ENCODE data around the gene RASGRF2.

Gene RASGRF2

GRCh38 chr5:81166430-81166829 is 206.3 kb downstream of the RASGRF2 start:
- in situ Hi-C loops (cut with MboI; ENCODE audit: low sequenced_read_pairs) = no loop called here

DNA sequence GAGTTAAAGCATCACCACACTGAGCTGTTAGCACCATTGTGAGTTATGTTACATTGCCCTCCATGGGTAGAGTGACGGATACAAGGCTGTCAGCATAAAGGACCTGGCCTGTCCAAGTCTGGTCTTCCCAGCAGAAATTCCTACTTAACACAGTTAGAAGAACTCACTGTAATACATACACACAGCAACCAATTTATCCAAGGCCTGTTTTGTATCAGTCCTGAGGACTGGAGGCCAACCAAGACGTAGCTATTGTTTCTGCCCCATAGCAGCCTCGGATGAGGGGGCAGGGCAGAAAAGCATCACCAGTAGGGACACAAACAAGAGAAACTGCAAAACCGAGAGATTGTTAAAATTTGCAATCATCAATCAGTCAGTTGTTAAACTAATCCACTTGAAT is 206.9 kb downstream of the RASGRF2 start:
- in situ Hi-C loops (cut with MboI; ENCODE audit: low sequenced_read_pairs) = no loop called here

DNA sequence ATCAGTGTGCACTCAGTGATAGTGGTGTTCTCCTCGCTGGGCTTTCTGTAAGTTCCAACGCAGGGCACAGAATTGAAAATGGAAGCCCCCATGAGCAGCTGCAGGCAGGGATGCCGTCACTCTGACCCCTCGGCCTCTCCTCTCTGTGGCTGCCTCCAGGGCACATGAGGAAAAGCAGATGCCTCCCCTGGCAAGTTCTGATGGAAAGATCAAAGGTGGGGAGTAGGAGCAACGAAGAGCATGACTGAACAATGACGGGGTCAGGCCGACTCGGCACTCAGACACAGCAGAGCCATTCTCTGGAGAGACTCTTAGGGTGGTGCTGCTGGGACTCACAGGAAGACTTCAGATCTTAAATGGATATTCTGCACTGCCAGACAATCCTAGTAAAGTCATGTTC is 207.4 kb downstream of the RASGRF2 start:
- in situ Hi-C loops (cut with MboI; ENCODE audit: low sequenced_read_pairs) = no loop called here

DNA sequence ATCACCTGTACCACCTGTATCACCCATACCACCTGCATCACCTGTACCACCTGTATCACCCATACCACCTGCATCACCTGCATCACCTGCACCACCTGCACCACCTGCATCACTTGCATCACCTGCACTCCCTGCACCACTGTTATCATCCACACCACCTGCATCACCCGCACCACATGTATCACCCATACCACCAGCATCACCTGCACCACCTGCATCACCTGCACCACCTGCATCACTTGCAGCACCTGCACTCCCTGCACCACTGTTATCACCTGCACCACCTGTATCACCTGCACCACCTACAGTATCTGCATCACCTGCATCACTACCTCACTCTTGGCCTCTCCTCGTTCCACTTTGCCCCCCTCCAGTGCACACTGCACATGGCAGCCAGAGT is 209.8 kb downstream of the RASGRF2 start:
- in situ Hi-C loops (cut with MboI; ENCODE audit: low sequenced_read_pairs) = no loop called here

DNA sequence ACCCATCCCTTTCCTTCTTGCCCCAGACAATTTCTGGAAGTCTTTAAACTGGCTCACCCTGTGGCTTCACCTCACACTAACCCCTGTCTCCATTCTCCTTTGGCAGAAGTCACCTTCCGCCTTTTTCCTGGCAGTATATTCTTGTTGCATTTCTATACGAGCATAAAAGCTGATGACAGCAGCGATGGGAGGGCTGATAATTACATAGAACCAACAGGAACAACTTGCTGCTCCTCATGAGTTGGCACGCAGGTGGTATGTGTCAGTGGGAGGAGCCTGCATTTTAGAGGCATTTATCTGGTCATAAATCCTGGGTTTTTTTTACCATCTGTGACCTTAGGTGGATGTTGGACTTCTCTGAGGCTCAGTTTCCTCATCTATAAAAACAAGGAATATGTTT is 211.6 kb downstream of the RASGRF2 start:
- in situ Hi-C loops (cut with MboI; ENCODE audit: low sequenced_read_pairs) = no loop called here

GRCh38 chr5:81172710-81173109 is 212.5 kb downstream of the RASGRF2 start:
- in situ Hi-C loops (cut with MboI; ENCODE audit: low sequenced_read_pairs) = no loop called here

DNA sequence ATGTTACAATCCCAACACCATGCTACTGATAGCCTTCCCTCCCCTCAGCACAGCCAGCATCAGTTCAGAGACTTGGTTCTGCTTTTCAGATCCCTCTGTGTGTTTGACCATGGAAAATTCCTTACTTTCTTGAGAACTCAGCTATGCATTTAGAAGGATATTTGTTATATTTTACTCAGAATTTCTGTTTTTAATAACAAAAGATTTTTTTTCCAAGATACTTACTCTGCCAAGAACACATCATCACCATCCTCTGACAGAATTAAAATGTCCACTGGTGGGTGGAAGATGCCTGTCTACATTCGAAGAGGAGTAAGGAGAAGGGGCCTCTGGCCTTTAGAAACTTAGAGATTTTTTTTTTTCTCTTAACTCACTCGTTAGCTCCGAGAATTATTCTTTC is 216.9 kb downstream of the RASGRF2 start:
- in situ Hi-C loops (cut with MboI; ENCODE audit: low sequenced_read_pairs) = no loop called here

- in situ Hi-C loops (cut with MboI; ENCODE audit: low sequenced_read_pairs) = no loop called here
Observed at GRCh38 chr5:81179959-81180358, 219.8 kb downstream of the RASGRF2 start.

DNA sequence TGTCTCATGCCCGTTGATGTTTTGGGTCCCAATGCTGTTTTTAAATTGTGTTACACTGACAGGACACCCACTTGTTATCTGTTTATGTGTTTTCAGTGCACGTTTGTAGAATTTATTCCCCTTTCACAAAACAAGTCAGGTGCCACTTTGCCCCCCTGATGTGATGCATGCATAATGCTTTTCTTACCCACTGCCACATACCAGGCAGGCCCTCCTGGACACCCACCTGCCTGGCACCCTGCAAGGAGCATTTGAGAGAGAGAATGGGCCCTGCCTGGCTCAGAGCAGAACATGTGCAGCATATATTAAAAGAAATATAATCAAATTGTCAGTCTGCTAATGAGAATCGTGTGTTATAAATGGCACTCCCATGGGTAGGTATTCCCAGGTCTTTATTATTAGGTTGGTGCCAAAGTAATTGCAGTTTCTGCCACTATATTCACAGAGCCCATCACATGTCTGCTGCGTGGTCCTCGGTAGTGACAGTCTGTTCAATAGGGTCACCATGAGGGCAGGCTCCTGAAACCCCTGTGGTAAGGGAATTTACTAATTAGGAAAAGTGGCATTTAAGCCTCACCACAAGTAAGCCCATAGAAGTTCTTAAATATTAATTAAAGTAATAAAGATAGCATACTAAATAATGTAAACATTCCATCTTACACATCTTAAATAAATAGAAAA is 220.8 kb downstream of the RASGRF2 start:
- in situ Hi-C loops (cut with MboI; ENCODE audit: low sequenced_read_pairs) = no loop called here

DNA sequence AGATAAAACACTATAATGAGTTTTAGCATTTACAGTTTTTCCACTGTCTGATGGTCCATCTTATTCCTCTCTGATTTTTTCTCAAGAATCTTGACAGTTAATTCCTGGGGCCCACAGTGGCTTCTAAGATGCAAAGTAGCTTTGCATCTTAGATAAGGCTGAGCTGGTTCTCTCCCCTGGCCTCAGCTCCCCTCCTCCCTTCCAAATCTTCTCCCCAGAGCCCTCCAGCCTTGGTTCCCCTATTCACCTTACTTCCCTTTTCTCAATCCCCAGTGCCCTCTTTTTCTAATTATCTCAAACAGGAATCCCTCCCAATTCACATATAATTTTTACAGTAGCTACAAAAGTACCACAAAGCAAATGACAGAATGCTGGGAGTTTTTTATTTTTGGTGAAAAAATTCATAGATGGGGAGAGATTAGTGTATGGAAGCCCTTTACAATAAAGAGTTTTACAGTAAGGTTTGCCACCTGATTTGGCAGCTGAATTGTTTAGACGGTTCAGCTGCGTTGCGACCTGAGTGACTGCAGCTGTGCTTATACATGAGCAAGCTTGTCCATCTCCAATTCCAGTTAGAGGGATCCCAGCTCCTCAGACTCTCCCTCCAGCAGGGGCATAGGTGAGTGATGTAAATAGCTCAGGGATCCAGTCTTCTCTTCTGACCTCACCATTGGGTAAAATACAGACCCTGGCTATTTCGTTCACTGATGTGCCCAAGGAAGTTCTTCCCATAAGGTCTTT is 221.6 kb downstream of the RASGRF2 start:
- in situ Hi-C loops (cut with MboI; ENCODE audit: low sequenced_read_pairs) = no loop called here

DNA sequence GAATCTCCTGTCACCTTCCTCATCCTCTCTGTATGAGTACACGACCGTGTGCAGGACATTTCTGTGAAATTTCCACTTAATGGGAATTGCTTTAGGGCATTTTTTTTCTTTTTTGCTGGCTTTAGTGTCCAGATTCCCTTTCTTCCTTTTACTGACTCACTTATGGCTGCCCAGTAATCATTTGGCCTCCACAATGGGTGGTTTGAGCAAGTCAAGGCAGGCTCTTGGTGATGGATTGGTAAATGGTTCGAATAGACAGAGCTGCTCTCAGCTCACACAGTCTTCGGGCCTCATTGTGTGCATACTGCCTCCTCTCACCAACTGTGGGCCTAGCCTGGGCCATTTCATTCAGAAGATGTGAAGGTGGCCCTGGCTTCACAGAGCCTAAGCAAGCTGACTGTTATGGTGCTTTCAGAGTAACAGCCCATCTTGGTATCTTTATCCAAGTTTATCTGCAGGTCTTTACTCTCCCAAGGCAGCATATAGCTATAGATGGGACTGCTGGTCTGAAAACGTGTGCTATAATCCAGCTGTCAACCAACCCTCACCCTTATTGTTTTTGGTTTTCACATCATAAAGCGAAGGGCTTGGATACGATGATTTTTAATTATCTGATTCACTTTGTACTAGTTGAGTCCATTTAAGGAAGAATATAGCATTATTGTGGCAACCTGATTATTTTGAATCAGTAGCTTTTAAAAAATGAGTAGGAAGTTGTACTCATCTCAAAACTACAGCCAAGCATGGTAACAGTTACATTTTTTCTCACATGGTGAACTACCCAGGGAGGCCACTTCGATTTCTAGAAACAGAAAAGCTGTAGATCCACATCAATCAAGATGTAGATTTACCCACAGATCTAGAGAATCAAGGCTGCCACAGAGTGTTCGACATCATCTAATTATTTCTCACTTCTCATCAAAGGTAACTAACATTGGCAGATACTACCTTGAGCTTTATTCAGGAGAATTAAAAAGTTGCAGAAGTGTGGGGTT is 222.5 kb downstream of the RASGRF2 start:
- in situ Hi-C loops (cut with MboI; ENCODE audit: low sequenced_read_pairs) = no loop called here

- in situ Hi-C loops (cut with MboI; ENCODE audit: low sequenced_read_pairs) = no loop called here
Observed at GRCh38 chr5:81183811-81184748, 223.9 kb downstream of the RASGRF2 start.

- in situ Hi-C loops (cut with MboI; ENCODE audit: low sequenced_read_pairs) = no loop called here
Observed at GRCh38 chr5:81184749-81185110, 224.6 kb downstream of the RASGRF2 start.

- in situ Hi-C loops (cut with MboI; ENCODE audit: low sequenced_read_pairs) = no loop called here
Observed at GRCh38 chr5:81187885-81188284, 227.7 kb downstream of the RASGRF2 start.

GRCh38 chr5:81188962-81189361 is 228.8 kb downstream of the RASGRF2 start:
- in situ Hi-C loops (cut with MboI; ENCODE audit: low sequenced_read_pairs) = no loop called here

DNA sequence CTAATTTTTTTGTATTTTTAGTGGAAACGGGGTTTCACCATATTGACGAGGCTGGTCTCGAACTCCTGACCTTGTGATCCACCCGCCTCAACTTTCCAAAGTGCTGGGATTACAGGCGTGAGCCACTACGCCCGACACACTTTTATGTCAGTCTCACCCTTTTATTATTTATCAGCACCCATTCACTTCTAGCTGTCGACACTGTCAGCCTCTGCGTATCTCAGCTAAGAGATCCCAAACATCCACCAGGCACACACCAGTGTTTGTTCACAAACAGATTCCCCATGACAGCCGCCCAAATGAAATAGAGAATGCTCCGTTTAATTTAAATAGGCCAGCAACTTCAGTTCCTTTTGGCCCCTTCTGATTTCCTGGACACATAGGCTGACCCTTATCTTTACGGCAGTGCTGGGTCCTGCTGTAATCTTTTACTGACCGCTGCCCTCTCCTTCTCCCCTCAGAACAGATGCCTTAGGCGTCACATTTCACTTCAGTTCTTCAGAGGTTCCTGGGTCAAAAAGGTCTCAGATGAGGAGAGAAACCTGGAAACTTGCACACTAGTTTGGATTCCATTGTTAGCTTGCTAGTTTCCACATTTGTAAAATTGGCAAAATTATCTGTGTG is 229.8 kb downstream of the RASGRF2 start:
- in situ Hi-C loops (cut with MboI; ENCODE audit: low sequenced_read_pairs) = no loop called here

GRCh38 chr5:81191726-81192372 is 231.7 kb downstream of the RASGRF2 start:
- in situ Hi-C loops (cut with MboI; ENCODE audit: low sequenced_read_pairs) = no loop called here

DNA sequence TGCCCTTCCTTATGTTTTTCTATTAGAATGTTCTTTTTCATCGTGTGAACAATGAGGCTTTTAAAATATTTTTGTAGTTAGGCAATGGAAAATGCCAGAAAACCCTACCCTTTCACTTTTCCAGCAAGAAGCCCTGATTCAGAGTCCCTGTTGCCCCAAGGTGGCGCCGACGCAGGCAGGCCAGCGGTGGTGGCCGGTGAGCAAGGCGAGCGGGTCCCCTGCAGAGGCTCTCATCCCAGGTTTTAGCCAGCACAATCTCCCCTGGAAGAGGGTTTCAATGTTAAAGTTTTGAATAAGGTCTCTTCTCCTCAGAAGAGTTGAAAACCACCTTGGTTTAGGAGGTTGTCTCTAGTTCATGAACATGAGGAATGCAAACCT is 232.2 kb downstream of the RASGRF2 start:
- in situ Hi-C loops (cut with MboI; ENCODE audit: low sequenced_read_pairs) = no loop called here

DNA sequence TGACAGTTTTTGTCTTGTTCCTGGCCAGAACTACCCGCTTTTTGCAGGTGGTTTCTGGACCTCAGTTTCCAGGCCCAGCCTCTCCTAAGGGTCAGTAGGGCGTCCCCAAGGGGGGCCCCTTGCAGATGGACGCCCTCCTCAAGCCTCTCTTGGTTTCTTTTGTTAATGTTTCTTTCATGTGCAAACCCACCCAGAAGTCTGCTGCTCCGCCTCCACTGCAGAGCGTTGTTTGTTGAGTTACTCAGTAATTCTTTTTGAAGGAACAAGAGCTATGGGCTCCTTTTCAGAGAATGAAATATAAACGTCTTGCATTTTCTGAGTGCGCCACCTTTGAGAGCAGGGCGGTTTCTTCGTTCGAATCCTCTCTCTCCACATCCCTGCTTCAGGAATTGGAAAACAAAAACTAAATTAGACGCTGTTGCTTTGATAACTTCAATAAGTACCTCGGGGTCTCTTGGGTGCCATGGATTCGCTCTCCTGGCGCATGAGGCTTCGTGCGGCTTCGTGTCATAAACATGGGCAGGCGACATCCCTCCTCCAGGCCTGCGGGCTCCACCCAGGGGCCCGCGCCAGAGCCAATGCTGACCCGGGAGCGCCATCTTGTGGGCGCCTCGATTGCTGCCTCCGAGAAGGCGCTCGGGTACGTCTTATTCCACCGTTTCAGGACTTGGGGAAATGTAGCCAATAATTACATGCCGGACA is 234.6 kb downstream of the RASGRF2 start:
- in situ Hi-C loops (cut with MboI; ENCODE audit: low sequenced_read_pairs) = no loop called here

All from HL-60/S4 (cell line).